ENCODE measurements around the gene PIGU.

PIGU gene

DNA sequence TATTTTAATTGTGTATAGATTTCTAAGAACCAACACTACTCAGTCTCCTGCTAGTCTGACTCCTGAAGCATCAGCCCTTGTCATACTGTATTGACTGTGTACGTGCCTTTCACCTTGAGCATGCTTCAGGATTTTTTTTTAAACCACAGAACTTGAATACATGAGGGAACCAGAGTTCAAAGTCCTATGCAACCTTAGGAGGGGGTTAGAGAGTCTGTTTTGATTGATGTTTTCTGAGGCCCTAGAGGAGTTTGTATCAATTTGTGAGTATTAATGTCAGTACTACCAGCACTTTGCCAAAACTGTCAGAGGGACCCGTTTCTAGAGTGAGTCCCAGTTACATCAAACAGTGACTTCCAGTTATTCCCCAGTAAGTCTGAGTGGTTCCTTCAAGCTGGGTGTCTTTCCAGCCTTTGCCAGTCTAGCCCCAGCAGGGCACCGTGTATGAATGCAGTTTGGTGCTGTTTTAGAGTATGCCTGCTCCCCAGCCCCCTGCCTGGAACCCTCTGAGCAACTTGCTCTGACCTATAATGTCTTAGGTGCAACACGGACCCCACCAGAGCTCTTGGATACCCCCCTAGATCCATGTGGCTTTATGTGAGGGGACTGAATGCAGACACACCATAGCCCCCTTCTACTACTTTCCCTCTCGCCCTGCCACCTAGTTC lies 35.8 kb upstream of the PIGU start:
- no peak overlapping the region for H3K4me3 ChIP-seq (ENCODE audit: low read depth in 1 of 2, low read length in 2 of 2)
- H3K27me3 ChIP-seq (ENCODE audit: control insufficient read depth in 1 of 2, insufficient read depth in 2 of 2, low read length in 2 of 2) = no peaks in the 10 kb centered on the region
- no peak overlapping the region for H3K27ac ChIP-seq (ENCODE audit: low read depth, low read length)

DNA sequence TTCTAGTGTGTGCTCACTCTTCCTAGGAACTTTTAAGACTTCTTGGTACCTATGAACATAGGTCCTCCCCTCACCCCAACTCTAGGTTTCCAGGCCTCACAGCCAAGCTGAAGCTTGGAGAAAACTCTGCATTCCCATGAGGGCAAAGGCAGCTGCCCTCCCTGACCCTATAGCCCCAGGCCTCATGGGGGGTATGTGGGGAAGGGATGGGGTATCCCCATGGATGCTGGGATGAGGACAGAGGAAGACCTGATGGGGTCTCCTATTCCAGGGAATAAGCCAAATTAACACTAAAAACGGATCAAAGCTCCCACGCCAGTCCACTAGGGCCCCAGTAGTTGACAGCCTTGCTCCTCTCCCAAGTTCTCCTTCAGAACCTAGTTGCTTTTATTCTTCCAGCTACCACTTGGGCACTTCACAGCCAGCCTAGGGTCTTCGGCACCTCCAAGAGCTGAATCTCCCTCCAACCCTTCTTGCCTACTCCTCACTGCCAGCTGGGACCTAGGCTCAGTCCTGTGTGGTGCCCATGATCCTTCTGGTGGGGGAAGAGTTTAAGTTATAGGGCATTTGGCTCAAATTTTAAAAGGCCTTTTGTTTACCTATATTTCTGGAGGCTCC lies 35.0 kb upstream of the PIGU start:
- H3K27ac ChIP-seq (ENCODE audit: low read depth, low read length) = no peak overlapping the region
- H3K27me3 ChIP-seq (ENCODE audit: control insufficient read depth in 1 of 2, insufficient read depth in 2 of 2, low read length in 2 of 2) = no peaks in the 10 kb centered on the region
- H3K4me3 ChIP-seq (ENCODE audit: low read depth in 1 of 2, low read length in 2 of 2) = no peak overlapping the region
- H3K9me3 ChIP-seq (ENCODE audit: low read length) = no peaks in the 10 kb centered on the region
- peaks cover 38% of the 10 kb centered on the region for H3K36me3 ChIP-seq (ENCODE audit: insufficient read depth, low read length)
- no peak overlapping the region for H3K9ac ChIP-seq (ENCODE audit: low read length)
- peaks cover 7% of the 10 kb centered on the region for H3K4me1 ChIP-seq (ENCODE audit: insufficient read depth, low read length)

More for the DNA sequence above, 35.8 kb upstream of the PIGU start:
- H3K9ac ChIP-seq (ENCODE audit: low read length) = no peak overlapping the region
- H3K36me3 ChIP-seq (ENCODE audit: insufficient read depth, low read length) = peaks cover 39% of the 10 kb centered on the region
- no peaks in the 10 kb centered on the region for H3K9me3 ChIP-seq (ENCODE audit: low read length)
- H3K4me1 ChIP-seq (ENCODE audit: insufficient read depth, low read length) = peaks cover 7% of the 10 kb centered on the region

- Histone ChIP-seq H3K27me3 (ENCODE audit: control insufficient read depth in 1 of 2, insufficient read depth in 2 of 2, low read length in 2 of 2) (no peaks in the 10 kb centered on the region), H3K4me3 (ENCODE audit: low read depth in 1 of 2, low read length in 2 of 2) (peak overlapping the region; percentile 4 to 72), H3K9me3 (ENCODE audit: low read length) (no peaks in the 10 kb centered on the region), H3K9ac (ENCODE audit: low read length) (peak overlapping the region; percentile 61), H3K36me3 (ENCODE audit: insufficient read depth, low read length) (peaks cover 38% of the 10 kb centered on the region), H3K4me1 (ENCODE audit: insufficient read depth, low read length) (peaks cover 11% of the 10 kb centered on the region), H3K27ac (ENCODE audit: low read depth, low read length) (peak overlapping the region; percentile 94)
These were observed 34.1 kb upstream of the PIGU start for GRCh38 chr20:34710861-34711574.

GRCh38 chr20:34710568-34710839 lies 33.6 kb upstream of the PIGU start:
- Histone ChIP-seq H3K4me3 (ENCODE audit: low read depth in 1 of 2, low read length in 2 of 2) (peak overlapping the region; percentile 43 to 72), H3K27ac (ENCODE audit: low read depth, low read length) (peak overlapping the region; percentile 94), H3K9ac (ENCODE audit: low read length) (peak overlapping the region; percentile 61), H3K9me3 (ENCODE audit: low read length) (no peaks in the 10 kb centered on the region), H3K36me3 (ENCODE audit: insufficient read depth, low read length) (peaks cover 38% of the 10 kb centered on the region), H3K4me1 (ENCODE audit: insufficient read depth, low read length) (peaks cover 16% of the 10 kb centered on the region), H3K27me3 (ENCODE audit: control insufficient read depth in 1 of 2, insufficient read depth in 2 of 2, low read length in 2 of 2) (no peaks in the 10 kb centered on the region)

- no peaks in the 10 kb centered on the region for H3K27me3 ChIP-seq (ENCODE audit: control insufficient read depth in 1 of 2, insufficient read depth in 2 of 2, low read length in 2 of 2)
- H3K9ac ChIP-seq (ENCODE audit: low read length) = peak overlapping the region; percentile 80
- peaks cover 34% of the 10 kb centered on the region for H3K36me3 ChIP-seq (ENCODE audit: insufficient read depth, low read length)
- H3K27ac ChIP-seq (ENCODE audit: low read depth, low read length) = peak overlapping the region; percentile 94
- peak overlapping the region; percentile 43 to 72 for H3K4me3 ChIP-seq (ENCODE audit: low read depth in 1 of 2, low read length in 2 of 2)
- peaks cover 21% of the 10 kb centered on the region for H3K4me1 ChIP-seq (ENCODE audit: insufficient read depth, low read length)
- H3K9me3 ChIP-seq (ENCODE audit: low read length) = no peaks in the 10 kb centered on the region
These were observed 33.1 kb upstream of the PIGU start for GRCh38 chr20:34709831-34710567.

DNA sequence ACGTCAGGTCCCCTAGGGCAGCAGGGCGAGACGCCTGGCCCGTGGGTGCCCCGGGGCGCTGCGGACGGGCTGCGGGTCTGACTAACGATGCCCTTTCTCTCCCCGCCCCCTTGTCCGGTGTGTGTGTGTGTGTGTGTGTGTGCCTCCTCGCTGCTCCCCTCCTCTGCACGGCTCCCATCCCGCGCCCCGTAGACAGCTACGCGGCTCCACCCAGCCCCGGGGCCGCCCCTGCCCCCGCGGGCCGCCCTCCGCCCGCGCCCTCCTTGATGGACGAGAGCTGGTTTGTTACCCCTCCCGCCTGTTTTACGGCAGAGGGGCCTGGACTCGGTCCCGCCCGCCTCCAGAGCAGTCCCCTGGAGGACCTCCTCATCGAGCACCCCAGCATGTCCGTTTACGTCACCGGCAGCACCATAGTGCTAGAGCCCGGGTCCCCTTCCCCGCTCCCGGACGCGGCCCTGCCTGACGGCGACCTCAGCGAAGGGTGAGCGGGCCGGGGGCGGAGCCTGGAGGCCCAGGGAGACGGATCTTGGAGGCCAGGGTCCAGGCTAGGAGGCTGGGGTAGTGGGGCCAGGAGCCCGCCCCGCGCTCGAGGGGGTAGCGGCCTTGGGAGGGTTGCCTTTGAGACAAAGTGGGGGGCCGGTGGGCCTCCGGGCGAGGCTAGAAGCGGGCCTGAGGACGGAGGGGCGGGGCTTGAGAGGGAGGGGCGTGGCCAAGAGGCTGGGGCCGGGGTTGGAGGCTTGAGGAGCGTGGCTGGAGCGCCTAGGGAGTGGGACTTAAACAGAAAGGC lies 32.3 kb upstream of the PIGU start:
- H3K4me3 ChIP-seq (ENCODE audit: low read depth in 1 of 2, low read length in 2 of 2) = peak overlapping the region; percentile 43 to 72
- no peaks in the 10 kb centered on the region for H3K9me3 ChIP-seq (ENCODE audit: low read length)
- H3K9ac ChIP-seq (ENCODE audit: low read length) = peak overlapping the region; percentile 80
- H3K4me1 ChIP-seq (ENCODE audit: insufficient read depth, low read length) = peaks cover 24% of the 10 kb centered on the region
- no peaks in the 10 kb centered on the region for H3K27me3 ChIP-seq (ENCODE audit: control insufficient read depth in 1 of 2, insufficient read depth in 2 of 2, low read length in 2 of 2)
- peaks cover 27% of the 10 kb centered on the region for H3K36me3 ChIP-seq (ENCODE audit: insufficient read depth, low read length)
- peak overlapping the region; percentile 94 for H3K27ac ChIP-seq (ENCODE audit: low read depth, low read length)

DNA sequence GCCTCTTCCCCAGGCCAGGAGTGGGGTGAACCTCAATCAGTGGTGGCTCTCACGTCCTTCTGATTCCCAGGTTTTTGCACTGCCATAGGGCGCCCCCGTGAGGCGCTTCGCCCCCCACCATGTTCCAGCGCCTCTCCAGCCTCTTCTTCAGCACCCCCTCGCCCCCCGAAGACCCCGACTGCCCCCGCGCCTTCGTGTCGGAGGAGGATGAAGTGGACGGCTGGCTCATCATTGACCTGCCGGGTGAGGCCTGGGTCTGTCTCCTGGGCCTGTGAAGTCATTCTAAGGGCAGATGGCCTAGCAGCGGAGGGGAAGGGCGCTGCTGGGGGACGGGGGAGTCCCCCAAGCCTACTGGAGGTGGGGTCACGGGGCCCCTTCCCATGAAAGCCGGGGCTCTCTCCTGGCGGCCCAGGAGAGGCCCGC lies 31.7 kb upstream of the PIGU start:
- Histone ChIP-seq H3K36me3 (ENCODE audit: insufficient read depth, low read length) (peaks cover 22% of the 10 kb centered on the region), H3K4me1 (ENCODE audit: insufficient read depth, low read length) (peaks cover 24% of the 10 kb centered on the region), H3K27ac (ENCODE audit: low read depth, low read length) (peak overlapping the region; percentile 94), H3K27me3 (ENCODE audit: control insufficient read depth in 1 of 2, insufficient read depth in 2 of 2, low read length in 2 of 2) (no peaks in the 10 kb centered on the region), H3K9ac (ENCODE audit: low read length) (peak overlapping the region; percentile 13), H3K4me3 (ENCODE audit: low read depth in 1 of 2, low read length in 2 of 2) (peak overlapping the region; percentile 43 to 72), H3K9me3 (ENCODE audit: low read length) (no peaks in the 10 kb centered on the region)

GRCh38 chr20:34706912-34707784 lies 30.3 kb upstream of the PIGU start:
- Histone ChIP-seq H3K4me1 (ENCODE audit: insufficient read depth, low read length) (peaks cover 28% of the 10 kb centered on the region), H3K9ac (ENCODE audit: low read length) (no peak overlapping the region), H3K27ac (ENCODE audit: low read depth, low read length) (no peak overlapping the region)

GRCh38 chr20:34706302-34706875 lies 29.5 kb upstream of the PIGU start:
- Histone ChIP-seq H3K27ac (ENCODE audit: low read depth, low read length) (no peak overlapping the region), H3K36me3 (ENCODE audit: insufficient read depth, low read length) (peaks cover 4% of the 10 kb centered on the region), H3K27me3 (ENCODE audit: control insufficient read depth in 1 of 2, insufficient read depth in 2 of 2, low read length in 2 of 2) (no peaks in the 10 kb centered on the region), H3K9me3 (ENCODE audit: low read length) (no peaks in the 10 kb centered on the region), H3K9ac (ENCODE audit: low read length) (no peak overlapping the region), H3K4me3 (ENCODE audit: low read depth in 1 of 2, low read length in 2 of 2) (no peak overlapping the region), H3K4me1 (ENCODE audit: insufficient read depth, low read length) (peaks cover 28% of the 10 kb centered on the region)

More at GRCh38 chr20:34706912-34707784, 30.3 kb upstream of the PIGU start:
- H3K27me3 ChIP-seq (ENCODE audit: control insufficient read depth in 1 of 2, insufficient read depth in 2 of 2, low read length in 2 of 2) = no peaks in the 10 kb centered on the region
- H3K36me3 ChIP-seq (ENCODE audit: insufficient read depth, low read length) = peaks cover 11% of the 10 kb centered on the region
- no peaks in the 10 kb centered on the region for H3K9me3 ChIP-seq (ENCODE audit: low read length)
- no peak overlapping the region for H3K4me3 ChIP-seq (ENCODE audit: low read depth in 1 of 2, low read length in 2 of 2)

Measured in muscle layer of colon (tissue), 2 donors.